ENCODE measurements around the gene TBC1D3B. TPM values are rescaled to one million over a fixed set of nuclear protein-coding genes. Genes with fewer than 3 reads are reported as not detected.
"Not testable (repeated sequence)": the region's sequence is repeated elsewhere in the genome, so short reads cannot be mapped to it uniquely, and the experiment has no call there.

Gene TBC1D3B
- total and polyA plus RNA-seq, 7 donors: 1.3 to 5.6 (median 2.0) TPM

GRCh38 chr17:36195434-36196130 is 19.1 kb upstream of the TBC1D3B start:
- TF ChIP-seq CTCF (IDR thresholded peaks at IDR 0.05): no peak
- 58 to 68% (median 67%) methylated on average over 10 of the region's 10 CpGs for WGBS, 3 donors
- no peak for ATAC-seq
- no peaks in the 10 kb centered on the region for H3K27me3 ChIP-seq (ENCODE audit: insufficient read depth in 3 of 3, low read length in 2 of 3)
- intact Hi-C loops (cut with DNase I): no loop called here
- H3K9me3 ChIP-seq: no peaks in the 10 kb centered on the region
- no peak for DNase-seq
- no peak overlapping the region for H3K4me3 ChIP-seq
- no peaks in the 10 kb centered on the region for H3K36me3 ChIP-seq (ENCODE audit: insufficient read depth in 1 of 2, low read depth in 1 of 2)
- no peak overlapping the region for H3K27ac ChIP-seq
- H3K4me1 ChIP-seq: no peaks in the 10 kb centered on the region

GRCh38 chr17:36194832-36195433 is 18.5 kb upstream of the TBC1D3B start:
- intact Hi-C loops (cut with DNase I): not testable (repeated sequence)

GRCh38 chr17:36194147-36194831 is 17.9 kb upstream of the TBC1D3B start:
- H3K4me1 ChIP-seq; ATAC-seq; DNase-seq; H3K36me3 ChIP-seq (ENCODE audit: insufficient read depth in 1 of 2, low read depth in 1 of 2); H3K27me3 ChIP-seq (ENCODE audit: insufficient read depth in 3 of 3, low read length in 2 of 3); H3K9me3 ChIP-seq; intact Hi-C loops (cut with DNase I); H3K27ac ChIP-seq; H3K4me3 ChIP-seq: not testable (repeated sequence)
- 78 to 93% (median 80%) methylated on average over 5 of the region's 8 CpGs for WGBS, 3 donors

More at GRCh38 chr17:36194832-36195433, 18.5 kb upstream of the TBC1D3B start:
- ATAC-seq; H3K4me1 ChIP-seq; H3K36me3 ChIP-seq (ENCODE audit: insufficient read depth in 1 of 2, low read depth in 1 of 2); H3K9me3 ChIP-seq; H3K27ac ChIP-seq; H3K4me3 ChIP-seq; DNase-seq; H3K27me3 ChIP-seq (ENCODE audit: insufficient read depth in 3 of 3, low read length in 2 of 3): not testable (repeated sequence)
- WGBS, 3 donors: 80 to 86% (median 85%) methylated on average over 9 to 10 of the region's 10 CpGs

- Histone ChIP-seq H3K27me3 (ENCODE audit: insufficient read depth in 3 of 3, low read length in 2 of 3) (no peaks in the 10 kb centered on the region), H3K9me3 (no peaks in the 10 kb centered on the region), H3K4me1 (no peaks in the 10 kb centered on the region), H3K27ac (no peak overlapping the region), H3K36me3 (ENCODE audit: insufficient read depth in 1 of 2, low read depth in 1 of 2) (no peaks in the 10 kb centered on the region), H3K4me3 (no peak overlapping the region)
- intact Hi-C loops (cut with DNase I): no loop called here
- no peak for TF ChIP-seq CTCF (IDR thresholded peaks at IDR 0.05)
- ATAC-seq: no peak
- DNase-seq: no peak
- 50 to 70% (median 67%) methylated on average over 1 of the region's 1 CpG for WGBS, 3 donors
These were observed 16.9 kb upstream of the TBC1D3B start for GRCh38 chr17:36193216-36193775.

- WGBS, 3 donors: 74 to 83% (median 80%) methylated on average over 9 of the region's 9 CpGs
- H3K4me1 ChIP-seq; H3K27me3 ChIP-seq (ENCODE audit: insufficient read depth in 3 of 3, low read length in 2 of 3); H3K36me3 ChIP-seq (ENCODE audit: insufficient read depth in 1 of 2, low read depth in 1 of 2); H3K27ac ChIP-seq; H3K9me3 ChIP-seq; ATAC-seq; intact Hi-C loops (cut with DNase I); DNase-seq; H3K4me3 ChIP-seq: not testable (repeated sequence)
These were observed 14.3 kb upstream of the TBC1D3B start for GRCh38 chr17:36190549-36191330.

GRCh38 chr17:36189993-36190392 is 13.6 kb upstream of the TBC1D3B start:
- H3K36me3 ChIP-seq (ENCODE audit: insufficient read depth in 1 of 2, low read depth in 1 of 2); intact Hi-C loops (cut with DNase I); ATAC-seq; H3K9me3 ChIP-seq; H3K4me1 ChIP-seq; DNase-seq; H3K4me3 ChIP-seq; H3K27me3 ChIP-seq (ENCODE audit: insufficient read depth in 3 of 3, low read length in 2 of 3); H3K27ac ChIP-seq: not testable (repeated sequence)
- 67 to 81% (median 69%) methylated on average over 5 of the region's 5 CpGs for WGBS, 3 donors
